GM10847 (cell line): Measurements from ENCODE around the gene C2CD4C.

Experiments
- POLR2A ChIP-seq: IDR thresholded peaks from 2 replicates; pipeline ENCODE4 v1.6.1; 2011; ENCODE audit not compliant: insufficient read length; ENCODE audit errors: extremely low read depth

Gene C2CD4C

DNA sequence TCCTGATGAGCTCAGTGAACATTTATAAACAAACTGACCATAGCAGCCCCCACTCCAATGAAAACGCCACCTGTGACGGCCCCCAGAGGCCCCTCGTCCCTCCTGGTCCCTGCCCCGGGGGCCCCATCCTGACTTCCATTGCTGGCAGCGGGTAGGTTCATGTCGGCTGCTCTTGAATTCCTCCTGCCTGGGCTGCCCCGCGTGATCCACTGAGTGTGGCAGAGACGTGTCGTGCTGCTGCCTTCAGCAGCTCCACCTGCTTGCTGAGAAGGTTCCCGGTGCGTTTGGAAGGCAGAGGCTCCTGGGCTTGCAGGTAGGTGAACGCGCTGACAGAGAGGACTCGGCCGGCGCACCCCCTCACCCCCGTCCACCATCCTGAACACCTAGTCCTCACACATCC lies 11.6 kb downstream of the C2CD4C start:
- TF ChIP-seq POLR2A, result no peak

DNA sequence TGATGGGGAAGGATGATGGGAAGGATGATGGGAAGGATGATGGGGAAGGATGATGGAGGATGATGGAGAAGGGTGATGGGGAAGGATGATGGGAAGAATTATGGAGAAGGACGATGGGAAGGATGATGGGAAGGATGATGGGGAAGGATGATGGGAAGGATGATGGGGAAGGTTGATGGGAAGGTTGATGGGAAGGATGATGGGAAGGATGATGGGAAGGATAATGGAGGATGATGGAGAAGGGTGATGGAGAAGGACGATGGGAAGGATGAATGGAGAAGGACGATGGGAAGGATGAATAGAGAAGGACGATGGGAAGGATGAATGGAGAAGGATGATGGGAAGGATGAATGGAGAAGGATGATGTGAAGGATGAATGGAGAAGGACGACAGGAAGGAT lies 13.5 kb downstream of the C2CD4C start:
- no peak for TF ChIP-seq POLR2A

DNA sequence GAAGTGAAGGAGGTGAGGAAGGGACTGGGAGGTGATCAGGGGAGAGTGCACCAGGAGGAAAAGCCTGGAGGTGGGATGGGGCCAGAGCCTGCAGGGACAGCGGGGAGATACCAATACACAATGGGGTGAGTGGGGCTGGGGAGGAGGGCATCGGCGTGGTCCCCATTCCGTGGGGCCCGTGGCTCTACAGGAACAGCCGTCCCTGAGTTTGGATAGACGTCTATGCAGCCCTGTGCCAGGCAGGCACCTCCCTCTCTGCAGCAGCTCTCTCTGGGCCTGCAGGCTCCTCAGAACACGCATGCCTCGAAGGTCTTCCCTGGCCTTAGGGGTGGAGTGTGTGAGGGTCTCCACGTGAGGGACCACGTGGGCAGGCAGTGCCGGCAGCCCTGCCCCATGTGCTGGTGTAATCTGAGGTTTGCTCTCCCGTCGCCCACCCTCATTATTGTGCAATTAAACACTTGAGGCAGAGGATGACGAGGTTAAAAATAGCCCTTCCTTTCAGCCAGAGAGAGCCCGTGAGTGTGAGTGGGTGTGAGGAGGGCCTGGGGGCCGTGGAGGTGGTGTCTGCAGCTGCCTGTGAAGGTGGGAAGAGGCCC lies 16.5 kb downstream of the C2CD4C start:
- no peak for TF ChIP-seq POLR2A

DNA sequence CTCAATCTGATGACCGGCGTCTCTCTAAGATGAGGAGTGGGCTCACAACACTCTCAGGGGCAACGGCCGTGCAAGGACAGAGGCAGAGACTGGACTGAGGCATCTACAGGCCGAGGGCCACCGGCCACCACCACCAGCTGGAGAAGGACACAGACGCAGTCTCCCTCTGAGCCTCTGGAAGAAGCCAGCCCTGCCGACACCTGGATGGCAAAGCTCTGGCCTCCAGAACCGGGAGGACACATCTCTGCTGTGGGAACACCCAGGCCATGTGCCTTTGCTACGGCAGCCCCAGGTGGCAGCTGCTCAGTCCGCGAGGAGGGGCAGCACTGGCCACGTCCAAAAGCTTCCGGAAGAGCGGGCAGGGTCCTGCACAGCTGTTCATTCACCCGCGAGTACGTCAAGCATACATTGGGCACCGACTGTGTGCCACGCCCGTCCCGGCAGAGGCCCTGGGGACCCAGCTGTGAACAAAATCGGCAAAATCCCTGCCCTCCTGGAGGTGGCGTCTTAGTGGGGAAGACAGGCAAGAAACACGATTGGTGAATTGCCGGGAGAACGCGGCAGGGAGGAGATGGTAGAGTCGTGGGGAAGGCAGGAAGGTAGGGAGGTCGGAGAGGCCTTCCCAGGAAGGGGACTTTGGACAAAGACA lies 17.1 kb downstream of the C2CD4C start:
- TF ChIP-seq POLR2A, result no peak

DNA sequence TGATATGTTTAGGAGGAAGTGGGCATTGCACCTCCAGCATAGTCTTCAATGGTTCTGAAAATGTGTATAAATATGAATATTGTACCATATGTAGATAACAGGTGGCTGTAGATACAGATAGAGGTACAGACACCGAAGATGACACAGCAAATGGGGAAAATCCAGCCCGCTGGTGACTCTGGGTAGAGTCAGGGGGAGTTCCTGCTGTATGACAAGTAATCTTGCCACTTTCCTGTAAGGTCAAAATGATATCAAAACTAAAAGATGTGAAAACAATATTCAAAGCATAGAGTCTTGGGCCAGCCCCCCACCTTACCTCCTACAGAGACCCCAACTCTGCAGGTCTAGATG lies 17.8 kb downstream of the C2CD4C start:
- TF ChIP-seq POLR2A, result no peak

DNA sequence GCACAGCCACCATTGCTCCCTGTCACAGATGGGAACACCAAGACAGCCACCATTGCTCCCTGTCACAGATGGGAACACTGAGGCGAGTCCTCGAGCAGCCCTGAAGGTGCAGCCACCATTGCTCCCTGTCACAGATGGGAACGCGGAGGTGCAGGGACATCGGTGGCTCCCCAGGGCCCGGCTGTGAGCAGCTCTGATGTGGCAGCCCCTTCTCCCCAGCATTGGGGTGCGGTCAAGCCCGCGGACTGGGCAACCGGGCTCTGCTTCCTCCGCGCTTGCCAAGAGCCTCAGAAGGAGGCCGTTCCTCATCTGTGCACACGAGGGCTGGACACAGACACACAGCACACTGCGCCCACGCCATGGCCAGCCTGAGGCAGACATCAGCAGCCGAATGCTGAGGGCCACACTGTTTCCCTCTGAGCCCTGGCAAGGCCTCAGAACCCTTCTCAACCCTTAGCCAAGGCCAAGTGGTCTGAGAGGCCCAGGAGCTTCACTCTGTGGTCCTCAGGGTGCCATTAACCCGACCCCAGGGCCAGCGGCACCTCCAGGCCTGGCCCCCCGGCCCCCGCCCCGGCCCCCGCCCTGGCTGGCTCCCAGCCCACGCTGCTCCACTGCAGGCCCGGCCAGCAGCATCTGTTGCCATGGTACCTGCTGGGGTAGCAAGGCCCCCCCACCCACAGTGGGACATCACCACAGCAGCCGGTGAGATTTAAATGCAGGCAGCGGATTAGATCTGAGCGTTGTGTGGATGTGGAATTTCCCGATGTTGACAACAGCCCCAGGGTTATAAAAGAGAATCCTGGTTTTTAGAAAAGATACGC lies 18.4 kb downstream of the C2CD4C start:
- no peak for TF ChIP-seq POLR2A

DNA sequence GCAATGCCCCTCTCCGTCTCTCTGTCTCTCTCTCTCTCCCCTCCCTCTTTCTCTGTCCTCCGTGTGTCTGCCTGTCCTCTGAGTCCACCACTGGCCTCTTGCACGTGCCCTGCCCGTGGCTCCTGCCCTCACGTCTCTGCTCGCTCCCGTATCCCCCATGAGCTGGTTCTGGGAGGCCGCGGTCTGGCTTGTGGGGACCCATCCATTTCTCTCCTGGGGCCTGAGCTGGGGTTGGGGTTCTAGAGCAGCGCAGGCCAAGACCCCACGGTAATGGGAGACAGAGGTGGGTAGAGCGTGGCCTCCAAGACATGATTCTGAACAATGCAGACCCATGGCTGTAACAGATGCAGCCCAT lies 19.0 kb downstream of the C2CD4C start:
- TF ChIP-seq POLR2A, result no peak

DNA sequence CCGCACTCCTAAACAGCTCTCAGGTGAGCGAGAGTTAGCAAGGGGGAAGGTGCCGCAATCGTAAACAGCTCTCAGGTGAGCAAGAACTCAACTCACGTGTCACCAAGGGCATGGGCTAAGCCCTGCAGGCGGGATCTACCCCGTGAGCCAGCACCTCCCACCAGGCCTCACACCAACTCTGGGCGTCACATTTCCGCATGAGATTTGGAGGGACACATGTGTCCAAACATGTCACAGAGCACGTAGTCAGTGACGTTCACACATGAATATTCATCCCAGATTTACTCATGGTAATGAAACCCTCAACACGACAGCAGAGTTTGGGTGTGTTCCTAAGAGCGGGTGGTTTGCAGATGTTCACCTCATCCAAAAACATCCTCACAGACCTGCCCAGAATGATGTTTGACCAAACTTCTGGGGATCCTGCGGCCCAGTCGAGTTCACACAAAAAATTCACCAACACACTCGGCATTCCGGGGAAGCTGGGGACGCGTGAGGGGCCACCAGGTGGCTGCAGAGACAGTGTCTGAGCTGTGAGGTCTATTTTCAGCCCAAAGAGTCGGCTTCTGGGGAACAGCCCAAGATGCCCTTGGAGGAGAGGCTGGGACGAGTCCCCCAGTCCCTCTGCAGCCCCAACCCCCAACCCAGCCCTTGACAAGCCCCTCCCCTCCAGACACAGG lies 19.6 kb downstream of the C2CD4C start:
- no peak for TF ChIP-seq POLR2A

DNA sequence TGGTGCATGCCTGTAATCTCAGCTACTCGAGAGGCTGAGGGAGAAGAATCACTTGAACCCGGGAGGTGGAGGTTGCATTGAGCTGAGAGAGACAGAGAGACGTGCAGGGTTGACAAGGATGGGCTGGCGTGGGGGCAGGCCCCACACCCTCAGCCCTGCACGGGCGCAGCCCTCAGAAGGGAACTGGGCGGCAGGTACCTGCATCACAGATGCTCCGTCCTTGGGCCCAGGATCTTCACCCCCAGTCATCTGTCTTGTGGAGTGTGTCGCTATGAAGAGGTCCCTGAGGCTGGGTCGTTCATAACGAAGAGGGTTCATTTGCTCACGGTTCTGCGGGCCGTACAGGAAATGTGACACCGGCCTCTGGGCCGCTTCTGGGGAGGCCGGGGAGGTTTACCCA lies 20.3 kb downstream of the C2CD4C start:
- no peak for TF ChIP-seq POLR2A

DNA sequence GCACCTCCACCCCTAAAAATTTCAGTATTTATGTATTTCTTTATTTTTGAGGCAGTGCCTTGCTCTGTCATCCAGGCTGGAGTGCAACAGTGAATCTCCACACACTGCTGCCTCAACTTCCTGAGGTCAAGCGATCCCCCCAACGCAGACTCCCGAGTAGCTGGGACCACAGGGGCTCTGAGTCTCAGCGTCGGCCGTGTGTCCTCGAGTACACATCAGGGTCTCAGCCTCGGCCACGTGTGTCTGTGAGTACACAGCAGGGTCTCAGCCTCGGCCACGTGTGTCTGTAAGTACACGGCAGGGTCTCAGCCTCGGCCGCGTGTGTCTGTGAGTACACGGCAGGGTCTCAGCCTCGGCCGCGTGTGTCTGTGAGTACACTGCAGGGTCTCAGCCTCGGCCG lies 21.2 kb downstream of the C2CD4C start:
- TF ChIP-seq POLR2A, result no peak

DNA sequence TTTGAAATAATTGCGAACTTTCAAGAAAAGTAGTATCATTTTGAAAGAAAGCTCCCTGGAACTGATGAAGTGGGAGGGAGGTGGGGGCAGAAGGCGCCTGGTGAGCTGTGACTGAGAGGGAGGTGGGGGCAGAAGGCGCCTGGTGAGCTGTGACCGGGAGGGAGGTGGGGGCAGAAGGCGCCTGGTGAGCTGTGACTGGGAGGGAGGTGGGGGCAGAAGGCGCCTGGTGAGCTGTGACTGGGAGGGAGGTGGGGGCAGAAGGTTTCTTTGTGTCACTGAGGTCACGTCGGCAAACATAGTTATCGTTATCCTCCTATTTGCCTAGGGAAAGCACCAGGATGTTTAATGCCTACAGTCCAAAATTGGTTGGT lies 24.2 kb downstream of the C2CD4C start:
- no peak for TF ChIP-seq POLR2A

DNA sequence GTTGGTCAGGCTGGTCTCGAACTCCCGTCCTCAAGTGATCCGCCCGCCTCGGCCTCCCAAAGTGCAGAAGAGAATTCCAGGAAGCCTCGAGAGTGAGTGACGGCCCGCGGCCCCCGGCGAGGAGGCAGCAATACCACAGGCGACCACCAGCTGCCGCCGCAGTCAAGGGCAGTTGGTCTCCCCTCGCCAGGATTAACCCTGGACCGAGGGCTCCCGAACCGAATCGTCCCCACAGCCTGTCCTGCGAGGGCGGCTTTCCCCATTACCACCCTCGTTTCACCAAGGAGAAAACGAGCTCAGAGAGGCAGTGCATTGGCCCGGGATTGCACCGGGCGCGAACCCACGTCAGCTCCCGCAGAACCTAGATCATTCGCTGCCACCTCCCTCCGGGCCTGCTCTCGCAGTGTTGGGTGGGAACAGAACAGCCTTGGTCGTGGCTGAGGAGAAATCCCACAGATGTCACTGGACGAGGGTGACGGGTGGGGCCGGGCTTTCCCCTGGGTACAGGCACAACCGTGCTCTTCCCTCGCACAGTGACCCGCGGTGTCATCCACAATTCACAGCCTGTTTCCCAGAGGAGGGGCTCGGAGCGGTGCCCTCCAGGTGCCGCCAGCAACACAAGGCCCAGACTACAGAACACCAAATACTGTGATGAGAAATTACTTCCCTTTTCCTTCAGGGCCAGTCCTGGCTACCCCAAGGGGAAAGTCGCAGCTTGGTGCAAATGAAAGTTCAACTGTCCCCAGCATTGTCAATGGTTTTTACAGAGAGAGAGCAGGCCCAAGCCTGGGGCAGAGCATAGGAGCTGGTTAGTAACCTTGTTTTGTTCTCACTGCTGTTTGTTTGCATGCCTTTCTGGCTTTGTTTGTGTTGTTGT lies 24.8 kb downstream of the C2CD4C start:
- no peak for TF ChIP-seq POLR2A

DNA sequence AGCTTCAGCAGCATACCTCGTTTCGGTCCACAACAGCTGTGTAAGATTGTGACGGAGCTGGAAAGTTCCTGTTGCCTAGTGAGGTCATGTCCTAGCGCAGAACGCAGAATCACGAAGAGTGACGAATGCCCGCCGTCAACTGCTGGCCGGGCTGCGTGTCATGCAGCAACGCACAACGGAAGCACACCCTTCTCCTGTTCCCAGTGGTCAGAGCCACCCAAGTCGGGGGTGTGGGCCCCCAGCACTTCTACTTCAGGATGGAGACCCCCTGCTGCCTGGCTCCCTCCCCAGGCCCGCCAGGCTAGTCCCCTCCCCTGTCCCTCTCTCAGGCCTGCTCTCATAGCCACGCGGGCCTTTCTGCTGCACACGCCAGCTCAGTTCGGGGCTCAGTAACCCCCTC lies 25.9 kb downstream of the C2CD4C start:
- no peak for TF ChIP-seq POLR2A

DNA sequence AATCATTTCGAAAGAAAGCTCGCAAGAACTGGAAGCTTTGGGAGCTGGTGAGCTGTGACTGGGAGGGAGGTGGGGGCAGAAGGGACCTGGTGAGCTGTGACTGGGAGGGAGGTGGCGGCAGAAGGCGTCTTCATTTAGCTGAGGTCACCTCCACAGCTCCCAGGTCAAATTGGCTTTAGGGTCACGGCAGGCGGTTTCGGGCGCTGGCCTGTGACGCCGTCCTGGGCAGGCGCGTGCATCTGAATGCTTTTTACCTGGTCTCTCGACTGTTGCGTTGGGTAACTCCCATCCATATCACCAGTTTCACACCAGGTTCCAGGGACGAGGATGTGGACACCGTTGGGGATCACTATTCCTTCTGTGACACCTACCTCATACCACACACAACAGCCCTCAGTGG lies 29.2 kb downstream of the C2CD4C start:
- no peak for TF ChIP-seq POLR2A

DNA sequence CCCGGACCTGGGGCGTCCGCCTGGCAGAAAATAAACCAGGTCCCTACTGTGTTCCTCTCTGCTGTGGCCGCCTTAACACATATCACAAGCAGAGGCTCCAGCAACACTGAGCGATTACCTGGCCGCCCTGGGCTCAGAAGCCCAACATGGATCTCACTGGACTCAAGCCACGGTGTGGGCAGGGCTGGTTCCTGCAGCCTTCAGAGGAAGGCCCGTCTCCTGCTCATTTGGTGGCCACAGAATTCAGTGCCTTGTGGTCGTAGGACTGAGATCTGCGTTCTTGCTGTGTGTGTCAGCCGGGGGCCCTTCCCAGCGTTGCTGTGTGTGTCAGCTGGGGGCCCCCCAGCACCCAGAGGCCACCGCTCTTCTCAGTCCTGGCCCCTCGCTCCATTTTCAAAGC lies 30.2 kb downstream of the C2CD4C start:
- no peak for TF ChIP-seq POLR2A
